ENCODE measurements around the gene SAP30BP. TPM values are rescaled to one million over a fixed set of nuclear protein-coding genes. Genes with fewer than 3 reads are reported as not detected.

Gene SAP30BP
- total RNA-seq, 1 donor from 2014 or later: 75.8 TPM

GRCh38 chr17:75645889-75646637, 21.1 kb upstream of the SAP30BP start:
- H3K9me3 ChIP-seq (ENCODE audit: low read depth): no peaks in the 10 kb centered on the region
- H3K27me3 ChIP-seq: no peaks in the 10 kb centered on the region
- no peak overlapping the region for H3K4me3 ChIP-seq
- no peak overlapping the region for H3K27ac ChIP-seq
- no peak overlapping the region for H2AFZ ChIP-seq (replicated peaks)
- H3K9ac ChIP-seq: no peak overlapping the region
- H3F3A ChIP-seq (ENCODE audit: low read depth): no peaks in the 10 kb centered on the region
- DNase-seq (ENCODE audit: low spot score): no peak
- H3K27ac Mint-ChIP-seq: no peak overlapping the region
- TF ChIP-seq, protein P1, sequence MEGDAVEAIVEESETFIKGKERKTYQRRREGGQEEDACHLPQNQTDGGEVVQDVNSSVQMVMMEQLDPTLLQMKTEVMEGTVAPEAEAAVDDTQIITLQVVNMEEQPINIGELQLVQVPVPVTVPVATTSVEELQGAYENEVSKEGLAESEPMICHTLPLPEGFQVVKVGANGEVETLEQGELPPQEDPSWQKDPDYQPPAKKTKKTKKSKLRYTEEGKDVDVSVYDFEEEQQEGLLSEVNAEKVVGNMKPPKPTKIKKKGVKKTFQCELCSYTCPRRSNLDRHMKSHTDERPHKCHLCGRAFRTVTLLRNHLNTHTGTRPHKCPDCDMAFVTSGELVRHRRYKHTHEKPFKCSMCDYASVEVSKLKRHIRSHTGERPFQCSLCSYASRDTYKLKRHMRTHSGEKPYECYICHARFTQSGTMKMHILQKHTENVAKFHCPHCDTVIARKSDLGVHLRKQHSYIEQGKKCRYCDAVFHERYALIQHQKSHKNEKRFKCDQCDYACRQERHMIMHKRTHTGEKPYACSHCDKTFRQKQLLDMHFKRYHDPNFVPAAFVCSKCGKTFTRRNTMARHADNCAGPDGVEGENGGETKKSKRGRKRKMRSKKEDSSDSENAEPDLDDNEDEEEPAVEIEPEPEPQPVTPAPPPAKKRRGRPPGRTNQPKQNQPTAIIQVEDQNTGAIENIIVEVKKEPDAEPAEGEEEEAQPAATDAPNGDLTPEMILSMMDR (IDR thresholded peaks at IDR 0.05): no peak
- TF ChIP-seq EZH2phosphoT487 (IDR thresholded peaks at IDR 0.05) (no peak), EZH2 (IDR thresholded peaks at IDR 0.05) (no peak)
- peaks cover 12% of the 10 kb centered on the region for H4K20me1 ChIP-seq (ENCODE audit: low read depth)
- H3K79me2 ChIP-seq (ENCODE audit: low read depth): no peaks in the 10 kb centered on the region
- H3K4me3 Mint-ChIP-seq: no peak overlapping the region
- no peaks in the 10 kb centered on the region for H3K9me3 Mint-ChIP-seq
- peaks cover 3% of the 10 kb centered on the region for H3K36me3 Mint-ChIP-seq
- no peak overlapping the region for H3K4me2 ChIP-seq
- H3K36me3 ChIP-seq: no peaks in the 10 kb centered on the region
- H3K4me1 ChIP-seq: no peaks in the 10 kb centered on the region
- H3K4me1 Mint-ChIP-seq: no peaks in the 10 kb centered on the region
- H3K27me3 Mint-ChIP-seq (ENCODE audit: insufficient read depth, low read depth): no peaks in the 10 kb centered on the region

DNA sequence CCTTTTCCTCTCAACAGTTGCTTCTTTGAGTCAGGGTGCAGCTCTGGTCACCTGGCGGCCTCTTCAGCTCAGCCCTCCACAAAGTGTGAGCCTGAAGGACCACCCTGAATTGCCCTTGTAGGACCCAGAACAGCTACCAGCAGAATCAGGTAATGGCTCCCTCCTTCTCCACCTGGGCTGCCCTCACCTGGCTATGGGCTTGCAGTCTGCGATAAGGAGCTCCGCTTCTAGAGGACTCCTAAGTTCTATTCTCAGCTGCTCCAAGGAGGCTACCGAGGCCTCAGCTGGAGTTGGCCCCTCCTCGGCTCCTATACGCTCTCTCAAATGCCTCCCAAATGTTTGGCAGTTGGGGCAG, 20.5 kb upstream of the SAP30BP start:
- Mint-ChIP-seq H3K4me1 (no peaks in the 10 kb centered on the region), H3K27me3 (ENCODE audit: insufficient read depth, low read depth) (no peaks in the 10 kb centered on the region)

GRCh38 chr17:75647061-75647460, 20.1 kb upstream of the SAP30BP start:
- no peak overlapping the region for H3K9ac ChIP-seq
- H3K4me3 Mint-ChIP-seq: no peak overlapping the region
- H3K27ac Mint-ChIP-seq: no peak overlapping the region

More for the DNA sequence above, 20.5 kb upstream of the SAP30BP start:
- no peak overlapping the region for H2AFZ ChIP-seq (replicated peaks)
- no peak for DNase-seq (ENCODE audit: low spot score)
- H3K9me3 ChIP-seq (ENCODE audit: low read depth): no peaks in the 10 kb centered on the region
- H3K4me3 Mint-ChIP-seq: no peak overlapping the region
- H3K4me2 ChIP-seq: no peak overlapping the region
- no peaks in the 10 kb centered on the region for H3K36me3 ChIP-seq
- no peak overlapping the region for H3K27ac Mint-ChIP-seq
- H3K79me2 ChIP-seq (ENCODE audit: low read depth): no peaks in the 10 kb centered on the region
- no peaks in the 10 kb centered on the region for H3K27me3 ChIP-seq
- no peak overlapping the region for H3K27ac ChIP-seq
- peaks cover 12% of the 10 kb centered on the region for H4K20me1 ChIP-seq (ENCODE audit: low read depth)
- no peak overlapping the region for H3K9ac ChIP-seq
- TF ChIP-seq EZH2phosphoT487 (IDR thresholded peaks at IDR 0.05) (no peak), EZH2 (IDR thresholded peaks at IDR 0.05) (no peak)
- TF ChIP-seq, protein P1 (IDR thresholded peaks at IDR 0.05): no peak
- peaks cover 3% of the 10 kb centered on the region for H3K36me3 Mint-ChIP-seq
- no peaks in the 10 kb centered on the region for H3K4me1 ChIP-seq
- no peaks in the 10 kb centered on the region for H3K9me3 Mint-ChIP-seq
- no peak overlapping the region for H3K4me3 ChIP-seq
- H3F3A ChIP-seq (ENCODE audit: low read depth): no peaks in the 10 kb centered on the region

More at GRCh38 chr17:75647061-75647460, 20.1 kb upstream of the SAP30BP start:
- H3K27ac ChIP-seq: no peak overlapping the region
- no peak for TF ChIP-seq EZH2 (IDR thresholded peaks at IDR 0.05)
- TF ChIP-seq, protein P1 (IDR thresholded peaks at IDR 0.05): no peak
- TF ChIP-seq EZH2phosphoT487 (IDR thresholded peaks at IDR 0.05): no peak
- Mint-ChIP-seq H3K9me3 (no peaks in the 10 kb centered on the region), H3K36me3 (peaks cover 3% of the 10 kb centered on the region), H3K27me3 (ENCODE audit: insufficient read depth, low read depth) (no peaks in the 10 kb centered on the region), H3K4me1 (no peaks in the 10 kb centered on the region)
- no peaks in the 10 kb centered on the region for H3K36me3 ChIP-seq
- no peaks in the 10 kb centered on the region for H3K9me3 ChIP-seq (ENCODE audit: low read depth)
- H3F3A ChIP-seq (ENCODE audit: low read depth): no peaks in the 10 kb centered on the region
- DNase-seq (ENCODE audit: low spot score): no peak
- H3K79me2 ChIP-seq (ENCODE audit: low read depth): no peaks in the 10 kb centered on the region
- H3K4me3 ChIP-seq: no peak overlapping the region
- no peak overlapping the region for H3K4me2 ChIP-seq
- peaks cover 12% of the 10 kb centered on the region for H4K20me1 ChIP-seq (ENCODE audit: low read depth)
- no peaks in the 10 kb centered on the region for H3K27me3 ChIP-seq
- no peak overlapping the region for H2AFZ ChIP-seq (replicated peaks)
- H3K4me1 ChIP-seq: no peaks in the 10 kb centered on the region

Data from neural progenitor cell (in vitro differentiated cells).